Natural killer cell treated with Interleukin-12 subunit alpha and Interleukin-12 subunit beta and Interleukin-15 and Interleukin-18, amount 100 ng/mL, for 72 hours (primary cell): ENCODE measurements around the gene MAPK8. TPM values are rescaled to one million over a fixed set of nuclear protein-coding genes. Genes with fewer than 3 reads are reported as not detected.

Experiments used
- ATAC-seq, 2 donors: fragments of 150-1000 bp; cut with Tn5 transposase in 1 of 2; sonication (Bioruptor Pico), chemical (Tn5 transposase) in 1 of 2; 2 replicates each; pipeline ENCODE4 v1.10.0; 2021
- DNase-seq: peaks from one replicate; pipeline ENCODE4 v3.0.0; 2022; ENCODE audit warnings: low spot score
- H3K27ac Mint-ChIP-seq, 2 donors: 1 replicate in 1 of 2; 2 replicates in 1 of 2; pipeline ENCODE4 v1.8.0; 2022; ENCODE audit warnings: mixed read lengths in 2 of 2, mild to moderate bottlenecking in 1 of 2, moderate library complexity in 1 of 2
- H3K27me3 Mint-ChIP-seq, 2 donors: 1 replicate in 1 of 2; 2 replicates in 1 of 2; pipeline ENCODE4 v1.8.0; 2022; ENCODE audit warnings: mixed read lengths in 2 of 2
- H3K36me3 Mint-ChIP-seq: one replicate; pipeline ENCODE4 v1.8.0; 2022; ENCODE audit warnings: mixed read lengths
- H3K4me1 Mint-ChIP-seq, 2 donors: 1 replicate in 1 of 2; 2 replicates in 1 of 2; pipeline ENCODE4 v1.8.0; 2022; ENCODE audit warnings: low read depth in 2 of 2, mixed read lengths in 2 of 2, mild to moderate bottlenecking in 1 of 2
- H3K4me3 Mint-ChIP-seq: one replicate; pipeline ENCODE4 v1.8.0; 2022; ENCODE audit warnings: mixed read lengths
- H3K9me3 Mint-ChIP-seq: 2 replicates; pipeline ENCODE4 v1.8.0; 2022; ENCODE audit warnings: mixed read lengths
- total RNA-seq, 2 donors: library from RNA; stranded (reverse); gene quantifications; one replicate each; pipeline ENCODE4 v1.2.3, GENCODE V29; 2022

Gene MAPK8
- total RNA-seq, 2 donors from 2014 or later = 43.1 to 79.9 TPM

GRCh38 chr10:48389846-48390557, 83.5 kb downstream of the MAPK8 start:
- no peaks in the 10 kb centered on the region for H3K27me3 Mint-ChIP-seq

GRCh38 chr10:48390558-48390871, 84.0 kb downstream of the MAPK8 start:
- Mint-ChIP-seq H3K9me3 (no peaks in the 10 kb centered on the region), H3K4me3 (peak overlapping the region; percentile 38), H3K36me3 (no peaks in the 10 kb centered on the region), H3K27me3 (no peaks in the 10 kb centered on the region), H3K4me1 (peaks cover 28 to 41% of the 10 kb centered on the region in 2 donors), H3K27ac (no peak overlapping the region)
- ATAC-seq (no peak), DNase-seq (no peak)

More at GRCh38 chr10:48389846-48390557, 83.5 kb downstream of the MAPK8 start:
- DNase-seq = no peak
- Mint-ChIP-seq H3K4me3 (peak overlapping the region; percentile 12), H3K36me3 (no peaks in the 10 kb centered on the region), H3K4me1 (peaks cover 28 to 39% of the 10 kb centered on the region in 2 donors), H3K27ac (no peak overlapping the region), H3K9me3 (no peaks in the 10 kb centered on the region)
- ATAC-seq = no peak

- H3K27me3 Mint-ChIP-seq = no peaks in the 10 kb centered on the region
- no peak for DNase-seq
- no peaks in the 10 kb centered on the region for H3K36me3 Mint-ChIP-seq
- H3K9me3 Mint-ChIP-seq = no peaks in the 10 kb centered on the region
- peaks cover 28 to 47% of the 10 kb centered on the region in 2 donors for H3K4me1 Mint-ChIP-seq
- peak overlapping the region; percentile 38 for H3K4me3 Mint-ChIP-seq
- H3K27ac Mint-ChIP-seq = no peak overlapping the region
- ATAC-seq = peak in 1 of 2 donors; percentile 73
These were observed 84.7 kb downstream of the MAPK8 start for GRCh38 chr10:48390933-48391845.

GRCh38 chr10:48391994-48392393, 85.5 kb downstream of the MAPK8 start:
- no peaks in the 10 kb centered on the region for H3K9me3 Mint-ChIP-seq
- H3K27me3 Mint-ChIP-seq = no peaks in the 10 kb centered on the region
- no peak overlapping the region for H3K27ac Mint-ChIP-seq
- ATAC-seq (no peak), DNase-seq (no peak)
- H3K4me1 Mint-ChIP-seq = peaks cover 28 to 48% of the 10 kb centered on the region in 2 donors
- H3K36me3 Mint-ChIP-seq = no peaks in the 10 kb centered on the region
- no peak overlapping the region for H3K4me3 Mint-ChIP-seq

GRCh38 chr10:48398261-48398660, 91.8 kb downstream of the MAPK8 start:
- Mint-ChIP-seq H3K36me3 (no peaks in the 10 kb centered on the region), H3K27ac (no peak overlapping the region), H3K4me3 (no peak overlapping the region), H3K27me3 (no peaks in the 10 kb centered on the region), H3K9me3 (no peaks in the 10 kb centered on the region), H3K4me1 (peaks cover 10 to 37% of the 10 kb centered on the region in 2 donors)
- no peak for ATAC-seq
- no peak for DNase-seq

- Mint-ChIP-seq H3K4me1 (peaks cover 10 to 31% of the 10 kb centered on the region in 2 donors), H3K27ac (no peak overlapping the region), H3K27me3 (no peaks in the 10 kb centered on the region), H3K36me3 (no peaks in the 10 kb centered on the region), H3K4me3 (no peak overlapping the region), H3K9me3 (no peaks in the 10 kb centered on the region)
- DNase-seq (no peak), ATAC-seq (no peak)
These were observed 92.6 kb downstream of the MAPK8 start for GRCh38 chr10:48399056-48399541.

- no peak for ATAC-seq
- Mint-ChIP-seq H3K4me3 (no peak overlapping the region), H3K9me3 (no peaks in the 10 kb centered on the region), H3K36me3 (no peaks in the 10 kb centered on the region), H3K4me1 (peaks cover 10 to 31% of the 10 kb centered on the region in 2 donors), H3K27ac (no peak overlapping the region), H3K27me3 (no peaks in the 10 kb centered on the region)
- no peak for DNase-seq
These were observed 93.1 kb downstream of the MAPK8 start for GRCh38 chr10:48399551-48399950.

GRCh38 chr10:48400129-48400849, 93.8 kb downstream of the MAPK8 start:
- no peaks in the 10 kb centered on the region for H3K27me3 Mint-ChIP-seq
- no peaks in the 10 kb centered on the region for H3K36me3 Mint-ChIP-seq
- no peak for DNase-seq
- H3K4me1 Mint-ChIP-seq = peaks cover 10 to 31% of the 10 kb centered on the region in 2 donors
- H3K4me3 Mint-ChIP-seq = no peak overlapping the region
- ATAC-seq = no peak
- no peak overlapping the region for H3K27ac Mint-ChIP-seq
- no peaks in the 10 kb centered on the region for H3K9me3 Mint-ChIP-seq

GRCh38 chr10:48400850-48401220, 94.4 kb downstream of the MAPK8 start:
- no peak overlapping the region for H3K27ac Mint-ChIP-seq
- no peak for ATAC-seq
- no peak overlapping the region for H3K4me3 Mint-ChIP-seq
- H3K4me1 Mint-ChIP-seq = peaks cover 10 to 30% of the 10 kb centered on the region in 2 donors
- no peaks in the 10 kb centered on the region for H3K36me3 Mint-ChIP-seq
- DNase-seq = no peak
- H3K27me3 Mint-ChIP-seq = no peaks in the 10 kb centered on the region
- no peaks in the 10 kb centered on the region for H3K9me3 Mint-ChIP-seq

GRCh38 chr10:48404646-48405045, 98.2 kb downstream of the MAPK8 start:
- Mint-ChIP-seq H3K9me3 (no peaks in the 10 kb centered on the region), H3K27me3 (no peaks in the 10 kb centered on the region), H3K36me3 (no peaks in the 10 kb centered on the region), H3K27ac (no peak overlapping the region), H3K4me1 (peaks cover 10 to 15% of the 10 kb centered on the region in 2 donors), H3K4me3 (no peak overlapping the region)
- no peak for ATAC-seq
- no peak for DNase-seq

- peaks cover 0 to 5% of the 10 kb centered on the region in 2 donors for H3K4me1 Mint-ChIP-seq
- H3K9me3 Mint-ChIP-seq = no peaks in the 10 kb centered on the region
- no peaks in the 10 kb centered on the region for H3K27me3 Mint-ChIP-seq
- ATAC-seq (no peak), DNase-seq (no peak)
- no peak overlapping the region for H3K4me3 Mint-ChIP-seq
- H3K36me3 Mint-ChIP-seq = peaks cover 10% of the 10 kb centered on the region
- H3K27ac Mint-ChIP-seq = no peak overlapping the region
These were observed 99.7 kb downstream of the MAPK8 start for GRCh38 chr10:48406204-48406603.

- ATAC-seq (no peak), DNase-seq (no peak)
- Mint-ChIP-seq H3K4me3 (no peak overlapping the region), H3K27ac (no peak overlapping the region), H3K36me3 (peaks cover 13% of the 10 kb centered on the region), H3K27me3 (no peaks in the 10 kb centered on the region), H3K9me3 (no peaks in the 10 kb centered on the region), H3K4me1 (peaks cover 0 to 5% of the 10 kb centered on the region in 2 donors)
These were observed 100.2 kb downstream of the MAPK8 start for GRCh38 chr10:48406658-48407057.

GRCh38 chr10:48410503-48410902, 104.0 kb downstream of the MAPK8 start:
- Mint-ChIP-seq H3K27me3 (no peaks in the 10 kb centered on the region), H3K4me1 (peaks cover 0 to 5% of the 10 kb centered on the region in 2 donors), H3K27ac (no peak overlapping the region), H3K36me3 (peaks cover 34% of the 10 kb centered on the region), H3K4me3 (no peak overlapping the region), H3K9me3 (peaks cover 5% of the 10 kb centered on the region)
- ATAC-seq (no peak), DNase-seq (no peak)
